Right renal cortex interstitium (tissue), 3 donors: ENCODE data around the gene COL6A1. TPM values are rescaled to one million over a fixed set of nuclear protein-coding genes. Genes with fewer than 3 reads are reported as not detected.
"Not testable (repeated sequence)": the region's sequence is repeated elsewhere in the genome, so short reads cannot be mapped to it uniquely, and the experiment has no call there.

Experiments
- DNase-seq, 3 donors: peaks; one replicate each; pipeline ENCODE4 v3.0.0-alpha.2; 2013; ENCODE audit warnings: low read depth in 3 of 3, low spot score in 2 of 3
- polyA plus RNA-seq, 3 donors: library from polyadenylated mRNA; unstranded; fragments of 120-200 nt; gene quantifications; one replicate each; pipeline ENCODE4 v1.2.1, GENCODE V29; 2013; ENCODE audit not compliant: insufficient read length in 3 of 3

Gene COL6A1
- polyA plus RNA-seq, 3 donors: 201 to 207 (median 205) TPM

DNA sequence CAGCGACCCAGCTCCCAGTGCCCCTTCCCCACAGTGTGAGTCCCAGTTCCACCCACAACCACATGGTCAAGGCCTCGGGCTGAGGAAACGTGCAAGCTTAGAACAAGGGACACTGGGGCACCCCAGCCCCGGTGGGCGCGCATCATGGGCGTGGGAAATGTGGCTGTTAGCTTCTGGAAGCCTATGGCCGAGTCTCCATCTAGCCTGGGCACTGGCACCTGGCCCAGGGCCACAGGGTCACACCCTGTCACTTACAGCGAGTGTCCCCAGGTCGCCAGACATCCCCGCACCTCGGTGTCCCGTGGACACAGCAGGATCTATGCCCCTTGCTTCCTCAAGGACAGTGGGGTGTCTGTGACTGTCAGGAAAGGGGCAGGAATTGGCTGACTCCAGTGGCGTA is 37.0 kb upstream of the COL6A1 start:
- no peak for DNase-seq

DNA sequence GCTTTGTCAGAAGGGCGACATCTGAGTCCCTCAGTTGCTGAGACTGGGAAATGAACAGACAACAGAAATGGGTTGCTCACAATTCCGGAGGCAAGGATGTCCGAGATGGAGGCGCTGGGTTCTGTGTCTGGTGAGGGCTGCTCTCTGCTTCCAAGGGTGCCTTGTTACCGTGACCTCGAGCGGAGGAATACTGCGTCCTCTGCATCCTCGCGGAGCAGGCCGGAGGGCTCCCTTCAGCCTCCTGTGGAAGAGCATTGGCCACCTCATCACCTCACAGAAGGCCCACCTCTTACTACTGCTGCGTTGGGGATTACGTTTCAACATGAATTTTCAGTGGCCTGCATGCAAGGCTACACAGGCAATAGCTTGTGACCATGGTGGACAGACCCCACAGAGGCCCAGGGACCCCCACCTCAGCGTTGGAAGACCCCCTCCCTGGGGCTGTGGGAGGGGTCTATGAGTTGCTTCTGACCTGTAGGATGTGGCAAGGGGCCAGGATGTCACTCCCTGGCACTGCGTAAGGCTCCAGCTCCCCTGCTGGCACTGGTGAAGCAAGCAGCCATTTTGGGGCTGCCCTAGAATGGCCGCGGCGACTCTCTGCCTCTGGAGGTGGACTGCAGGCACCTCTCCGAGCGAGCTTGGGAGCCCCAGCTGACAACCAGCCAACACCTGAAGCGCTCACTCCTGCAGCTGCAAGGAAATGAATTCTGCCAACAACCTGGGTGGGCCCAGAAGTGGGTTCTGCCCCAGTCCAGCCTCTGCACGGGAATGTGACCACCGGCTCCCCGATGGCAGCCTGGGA is 36.3 kb upstream of the COL6A1 start:
- no peak for DNase-seq

DNA sequence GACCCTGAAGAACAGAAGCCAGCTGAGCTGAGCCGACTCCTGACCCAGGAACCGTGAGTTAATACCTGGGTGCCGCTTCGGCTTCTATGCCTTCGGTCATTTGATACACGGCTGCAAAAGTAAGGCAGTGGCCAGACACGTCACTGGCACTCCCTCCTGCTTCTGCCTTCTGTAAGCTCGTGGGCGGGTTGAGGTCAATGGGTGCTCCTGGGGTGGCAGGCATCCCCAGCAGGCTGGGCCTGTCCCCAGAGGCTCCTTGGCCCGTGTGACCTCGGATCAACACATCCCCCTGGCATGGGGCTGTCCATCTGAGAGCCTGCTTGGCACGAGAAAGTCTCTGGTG is 35.7 kb upstream of the COL6A1 start:
- DNase-seq: no peak

DNA sequence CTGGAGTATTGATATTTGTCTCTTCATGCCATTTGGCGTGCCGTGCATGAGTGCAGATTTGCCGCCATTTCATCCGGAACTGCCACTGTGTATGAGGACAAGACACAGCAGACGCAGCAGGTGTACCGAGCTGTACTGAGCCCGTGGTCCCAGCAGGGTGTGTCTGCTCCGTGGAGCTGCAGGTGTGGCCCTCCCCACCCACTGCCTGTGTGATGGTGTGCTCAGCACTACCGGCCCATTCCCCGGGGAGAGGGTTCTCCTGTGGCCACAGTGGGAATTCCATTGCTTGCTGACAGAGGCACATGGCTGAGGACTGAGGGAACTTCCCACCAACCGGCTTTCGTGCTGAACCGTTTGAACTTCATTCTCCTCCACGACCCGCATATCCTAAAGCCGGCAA is 34.3 kb upstream of the COL6A1 start:
- DNase-seq: no peak

DNA sequence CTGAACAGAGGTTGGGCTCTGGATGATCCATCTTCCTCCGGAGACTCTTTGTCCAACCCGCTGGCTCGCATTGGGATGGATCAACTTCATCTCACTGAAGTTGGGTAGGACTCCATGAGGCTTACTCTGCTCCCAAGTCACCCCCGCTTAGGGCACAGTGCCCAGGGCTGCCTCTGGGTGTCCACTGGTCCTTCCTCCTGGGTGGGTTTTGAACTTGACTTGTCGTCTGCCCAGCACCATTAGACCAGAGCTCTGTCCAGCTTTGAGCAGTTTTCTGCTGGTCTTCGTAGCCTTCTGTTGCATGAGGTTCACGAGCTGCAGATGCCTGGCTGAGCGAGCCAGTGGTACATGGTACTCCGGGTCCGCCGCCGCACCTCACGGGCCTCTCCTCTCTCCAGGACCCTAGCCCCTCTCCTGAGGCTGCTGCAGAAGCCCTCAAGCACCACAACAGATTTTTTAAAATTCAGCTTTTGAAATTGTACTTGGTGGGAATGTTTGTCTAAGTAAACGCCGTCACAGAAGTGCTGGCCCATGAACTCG is 33.8 kb upstream of the COL6A1 start:
- no peak for DNase-seq

DNA sequence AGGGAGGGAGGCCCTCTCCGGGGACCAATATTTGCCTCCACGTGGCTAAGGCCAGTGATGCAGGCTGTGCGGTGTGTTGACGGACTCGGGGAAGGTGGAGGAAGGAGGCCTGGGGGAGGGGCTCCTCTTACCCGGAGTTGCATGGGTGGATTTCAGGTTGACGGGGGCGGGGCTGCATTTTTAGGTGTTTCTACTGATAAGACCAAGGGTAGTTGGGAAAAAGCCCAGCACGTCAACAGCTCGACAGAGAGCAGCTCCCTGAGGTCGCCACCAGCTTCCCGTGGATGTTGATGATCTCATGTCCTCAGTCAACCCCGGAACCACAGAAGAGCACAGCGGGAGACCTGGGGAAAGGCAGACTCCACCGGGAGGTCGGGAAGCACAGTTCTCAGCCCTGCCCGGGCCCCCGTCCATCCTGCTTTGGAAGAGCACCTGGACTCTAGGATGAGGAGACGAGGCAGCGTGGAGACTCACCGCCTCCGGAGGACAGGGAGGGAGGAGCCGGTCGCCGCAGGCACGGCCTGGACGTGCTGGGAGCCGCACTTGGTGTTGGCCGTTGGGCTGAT is 32.9 kb upstream of the COL6A1 start:
- DNase-seq: no peak

DNA sequence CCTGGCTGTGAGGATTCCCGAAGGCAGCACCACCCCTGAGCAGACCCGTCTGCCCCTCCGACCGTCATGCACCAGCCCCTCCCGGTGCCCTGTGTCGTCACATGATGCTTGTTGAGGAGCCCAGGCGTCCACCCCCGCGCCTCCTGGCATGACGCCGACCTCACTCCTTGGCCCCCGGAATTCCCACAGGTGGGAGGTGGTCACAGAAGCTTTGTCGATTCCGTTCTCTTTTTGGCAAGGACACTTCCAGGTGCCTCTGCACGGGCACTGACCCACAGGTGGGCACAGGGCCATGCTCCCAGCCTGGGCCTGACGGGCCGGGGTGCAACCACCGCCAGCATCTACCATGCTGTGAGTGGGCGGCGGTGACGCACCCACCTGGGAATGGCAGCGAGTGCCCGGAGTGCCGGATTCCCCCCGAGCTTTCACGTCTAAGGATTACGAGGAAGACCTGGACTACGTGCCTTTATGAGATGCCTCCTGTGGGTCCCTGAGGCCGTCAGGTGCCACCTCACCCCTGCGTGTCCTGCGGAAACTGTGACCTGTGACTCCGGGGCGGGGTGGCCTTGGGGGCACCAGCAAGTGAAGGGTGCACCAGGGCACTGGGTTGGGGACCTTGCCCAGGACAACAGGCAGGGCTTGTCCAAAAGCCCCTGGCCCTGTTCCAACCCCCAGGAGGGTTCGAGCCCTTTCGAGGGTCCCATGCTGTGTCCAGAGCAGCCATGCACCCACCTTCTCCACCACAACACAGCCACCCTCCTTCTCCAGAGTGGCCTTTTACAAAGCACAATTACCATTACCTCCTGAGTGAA is 31.4 kb upstream of the COL6A1 start:
- no peak for DNase-seq

DNA sequence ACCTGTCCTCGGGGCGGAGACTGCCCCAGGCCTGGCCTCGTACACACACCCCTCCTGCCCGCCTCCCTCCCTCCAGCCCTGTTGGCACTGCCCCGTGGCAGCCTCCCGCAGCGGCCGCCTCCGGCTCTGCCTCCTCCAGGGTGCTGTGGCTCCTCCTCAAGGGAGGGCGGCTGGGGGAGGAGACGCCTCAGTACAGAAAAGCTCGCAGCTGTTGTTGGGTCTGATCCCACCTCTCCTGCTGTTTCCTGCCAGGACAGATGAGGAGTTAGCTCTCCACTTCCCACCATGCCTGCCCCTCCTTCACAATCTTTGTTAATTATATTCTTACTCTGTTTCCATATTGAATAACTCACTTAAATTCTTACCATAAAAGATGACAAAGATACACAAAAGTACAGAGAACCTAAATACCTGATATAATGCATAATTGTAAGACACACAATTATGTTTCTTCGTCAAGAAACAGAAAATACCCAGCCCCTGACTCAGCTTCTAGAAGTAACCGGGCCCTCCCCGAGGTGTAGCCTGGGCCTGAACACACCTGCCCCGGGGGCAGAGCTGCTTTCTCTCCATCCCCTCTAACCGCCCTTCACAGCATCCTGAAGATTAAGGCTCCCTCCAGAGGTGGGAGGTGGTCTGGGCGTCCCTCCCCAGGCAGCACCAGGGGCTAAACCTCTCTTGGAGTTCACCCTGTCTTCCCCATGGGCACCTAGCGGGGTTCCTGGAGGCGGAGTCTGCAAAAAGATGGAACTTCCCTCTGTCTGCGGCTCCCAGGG is 30.6 kb upstream of the COL6A1 start:
- no peak for DNase-seq

DNA sequence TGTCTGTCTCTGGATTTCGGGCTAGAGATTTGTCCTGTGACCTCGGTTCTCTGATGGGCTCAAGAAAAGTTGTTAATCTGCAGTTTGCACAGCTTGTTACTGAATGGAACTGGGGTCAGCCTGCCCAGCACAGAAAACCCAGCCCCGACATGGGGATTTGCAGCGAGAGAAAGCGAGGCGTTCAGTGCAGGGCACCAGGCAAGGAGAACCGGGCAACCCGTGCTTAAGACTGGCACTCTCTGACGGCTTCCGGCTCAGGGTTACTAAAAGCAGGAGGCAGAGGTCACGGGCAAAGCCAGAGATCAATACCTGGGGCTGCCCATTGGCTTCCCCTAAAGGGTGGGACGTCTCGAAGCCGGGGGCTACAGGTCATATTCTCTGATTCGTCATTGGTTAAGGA is 29.9 kb upstream of the COL6A1 start:
- DNase-seq: no peak

DNA sequence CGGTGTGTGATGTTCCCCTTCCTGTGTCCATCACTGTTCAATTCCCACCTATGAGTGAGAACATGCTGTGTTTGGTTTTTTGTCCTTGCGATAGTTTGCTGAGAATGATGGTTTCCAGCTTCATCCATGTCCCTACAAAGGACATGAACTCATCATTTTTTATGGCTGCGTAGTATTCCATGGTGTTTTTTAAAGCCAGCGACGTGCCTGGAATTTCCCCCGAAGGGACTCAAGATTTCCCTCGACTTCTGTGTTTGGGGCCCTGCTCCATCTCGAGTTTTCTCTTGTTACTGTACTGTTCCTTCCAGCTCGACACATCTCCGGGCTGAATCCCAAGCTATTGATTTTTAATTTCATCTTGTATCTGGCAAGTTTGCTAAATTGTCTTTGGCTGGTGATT is 29.0 kb upstream of the COL6A1 start:
- DNase-seq: not testable (repeated sequence)

DNA sequence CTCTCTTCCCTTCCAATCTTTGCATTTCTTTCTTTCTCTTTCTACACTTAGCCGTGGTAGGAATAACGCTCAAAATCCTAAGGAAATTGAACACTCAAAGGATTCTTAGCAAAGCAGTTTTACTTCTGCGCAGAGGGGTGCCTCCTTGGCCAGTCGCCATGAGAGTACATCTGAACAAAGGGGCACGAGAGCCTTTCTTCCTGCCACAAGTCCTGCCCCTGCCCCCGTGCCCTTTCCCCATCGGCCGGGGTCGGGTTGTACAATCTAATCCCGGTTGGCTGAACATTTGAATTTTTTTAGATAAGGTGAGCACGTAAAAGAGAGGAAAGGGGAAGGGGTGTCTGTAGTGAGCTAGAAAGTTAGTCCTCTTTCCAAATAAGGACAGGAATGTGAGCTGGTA is 28.6 kb upstream of the COL6A1 start:
- no peak for DNase-seq

DNA sequence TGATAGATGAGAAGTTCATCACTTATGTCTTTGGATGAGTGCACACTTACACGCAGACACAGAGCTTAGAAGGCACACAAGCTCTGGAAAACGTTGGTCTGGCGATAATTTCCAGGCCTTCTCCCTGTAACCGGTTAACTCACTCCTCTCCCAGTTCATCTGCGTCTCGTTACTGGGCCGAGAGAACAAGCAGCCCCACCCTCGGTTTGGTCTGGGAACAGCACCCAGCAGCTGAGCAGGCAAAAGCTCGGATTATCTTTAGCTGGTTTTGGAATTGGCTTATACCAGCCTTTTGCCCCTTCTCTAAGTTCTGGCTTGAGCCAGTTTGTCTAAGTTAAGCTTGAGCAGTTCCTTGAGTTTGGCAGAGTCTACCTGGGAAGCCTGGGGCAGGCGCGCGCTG is 27.3 kb upstream of the COL6A1 start:
- DNase-seq: no peak

DNA sequence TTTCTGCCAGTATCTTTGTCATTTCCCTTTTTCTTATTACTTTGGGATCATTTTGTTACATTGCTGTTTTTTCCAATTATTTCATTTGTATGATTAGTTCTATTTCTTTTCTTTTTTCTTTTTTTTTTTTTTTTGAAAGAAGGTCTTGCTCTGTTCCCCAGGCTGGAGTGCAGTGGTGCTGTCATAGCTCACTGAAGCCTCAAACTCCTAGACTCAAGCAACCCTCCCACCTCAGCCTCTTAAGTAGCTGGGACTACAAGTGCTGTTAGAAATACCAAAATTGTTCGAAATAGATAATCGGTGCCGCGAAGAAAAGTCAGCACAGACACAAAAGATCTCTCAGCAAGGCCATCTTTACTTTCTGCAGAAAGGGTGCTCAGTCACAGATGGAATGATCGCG is 26.6 kb upstream of the COL6A1 start:
- DNase-seq: no peak

DNA sequence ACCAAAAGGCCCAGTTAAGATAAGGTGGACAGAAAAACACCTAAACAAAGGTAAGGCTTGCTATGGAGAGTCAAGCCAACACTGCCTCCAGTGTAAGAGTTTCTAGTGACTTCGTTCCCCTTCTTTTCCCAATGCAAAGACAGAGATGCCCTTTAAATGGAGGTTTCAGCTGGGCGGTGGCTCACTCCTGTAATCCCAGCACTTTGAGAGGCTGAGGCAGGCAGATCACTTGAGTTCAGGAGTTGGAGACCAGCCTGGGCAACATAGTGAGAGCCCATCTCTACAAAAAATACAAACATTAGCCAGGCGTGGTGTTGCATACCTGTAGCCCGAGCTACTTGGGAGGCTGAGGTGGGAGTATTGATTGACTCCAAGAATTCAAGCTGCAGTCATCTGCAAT is 24.0 kb upstream of the COL6A1 start:
- no peak for DNase-seq

DNA sequence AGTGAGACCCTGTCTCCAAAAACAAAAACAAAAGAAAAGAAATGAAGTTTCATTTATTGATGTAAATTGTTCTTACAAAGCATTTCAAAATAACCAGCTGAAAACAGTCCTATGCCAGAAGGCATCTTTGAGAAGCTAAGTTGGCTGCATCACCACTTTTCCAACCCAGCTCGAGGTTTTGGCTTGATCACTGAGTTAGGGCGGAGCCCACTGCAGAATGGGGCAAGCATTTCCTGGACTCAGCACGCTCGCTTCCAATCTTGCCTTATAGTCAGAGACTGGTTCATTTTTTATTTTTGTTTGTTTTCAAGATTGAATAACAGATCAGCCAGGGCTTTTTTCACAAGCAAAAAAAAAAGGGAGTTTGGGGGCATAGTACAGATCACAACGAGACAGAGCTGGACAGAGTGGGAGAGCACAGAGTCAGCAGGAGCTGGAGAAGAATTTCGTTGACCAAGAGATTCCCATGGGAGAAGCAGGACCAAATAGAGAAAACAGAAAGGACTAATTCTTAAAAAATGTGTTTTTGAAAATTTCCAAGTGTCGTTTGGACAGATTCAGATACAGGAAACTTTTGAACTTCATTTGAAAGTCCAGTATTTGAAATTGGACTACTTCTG is 23.5 kb upstream of the COL6A1 start:
- DNase-seq: no peak

DNA sequence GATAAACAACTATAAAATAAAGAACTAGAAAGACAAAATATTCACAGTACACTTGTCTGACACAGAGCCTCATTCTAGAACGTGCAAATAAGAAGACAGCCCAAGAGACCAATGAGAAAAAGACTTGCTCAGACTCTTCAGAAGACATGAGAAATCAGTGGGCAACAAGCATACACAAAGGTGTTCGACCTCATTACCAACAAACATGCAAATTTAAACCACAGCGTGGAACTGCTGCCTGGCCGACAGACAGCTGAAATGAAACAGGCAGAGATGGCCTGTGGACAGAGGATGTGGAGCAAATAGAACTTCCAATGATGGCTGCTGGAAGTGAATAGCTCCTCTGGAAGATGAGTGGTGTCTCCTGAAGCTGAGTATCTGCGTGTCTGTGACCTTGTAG is 22.4 kb upstream of the COL6A1 start:
- DNase-seq: no peak

DNA sequence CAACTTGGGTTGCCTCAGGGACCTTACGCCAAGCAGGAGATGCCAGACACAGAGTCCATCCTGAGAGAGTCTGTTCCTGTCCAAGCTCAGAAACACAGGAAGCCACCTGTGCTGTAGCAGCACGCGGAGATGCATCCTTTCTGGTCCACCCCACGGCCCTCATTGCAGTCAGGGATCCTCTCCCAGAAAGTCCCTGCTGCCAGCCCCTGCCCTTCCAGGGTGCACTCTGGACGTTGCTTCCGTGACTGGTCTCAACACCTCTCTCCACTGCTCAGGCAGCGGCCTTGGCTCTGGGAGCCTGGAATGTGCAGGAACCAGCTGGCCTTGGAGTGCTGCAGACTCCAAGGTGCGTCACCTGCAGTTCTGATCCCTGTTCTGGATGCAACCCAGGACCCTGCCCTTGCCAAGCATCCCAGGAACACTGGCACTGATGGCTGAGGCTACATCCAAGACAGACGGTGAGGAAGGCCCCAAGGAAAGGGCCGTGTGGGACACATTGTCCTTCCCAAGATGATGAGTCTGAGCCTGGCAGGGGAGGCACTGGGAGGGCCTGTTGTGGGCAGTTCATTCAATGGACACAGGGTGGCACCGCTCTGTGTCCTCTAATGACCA is 21.7 kb upstream of the COL6A1 start:
- DNase-seq: no peak

DNA sequence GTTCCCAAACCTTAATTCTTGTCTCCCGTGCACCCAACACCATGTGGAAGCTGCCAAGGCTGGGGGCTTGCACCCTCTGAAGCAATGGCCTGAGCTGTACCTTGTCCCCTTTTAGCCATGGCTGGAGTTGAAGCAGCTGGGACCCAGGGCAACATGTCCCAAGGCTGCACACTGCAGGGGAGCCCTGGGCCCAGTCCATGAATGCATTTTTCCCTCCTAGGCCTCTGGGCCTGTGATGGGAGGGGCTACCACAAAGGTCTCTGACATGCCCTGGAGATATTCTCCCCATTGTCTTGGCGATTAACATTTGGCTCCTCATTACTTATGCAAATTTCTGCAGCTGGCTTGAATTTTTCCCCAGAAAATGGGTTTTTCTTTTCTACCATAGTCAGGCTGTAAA is 20.2 kb upstream of the COL6A1 start:
- DNase-seq: not testable (repeated sequence)

DNA sequence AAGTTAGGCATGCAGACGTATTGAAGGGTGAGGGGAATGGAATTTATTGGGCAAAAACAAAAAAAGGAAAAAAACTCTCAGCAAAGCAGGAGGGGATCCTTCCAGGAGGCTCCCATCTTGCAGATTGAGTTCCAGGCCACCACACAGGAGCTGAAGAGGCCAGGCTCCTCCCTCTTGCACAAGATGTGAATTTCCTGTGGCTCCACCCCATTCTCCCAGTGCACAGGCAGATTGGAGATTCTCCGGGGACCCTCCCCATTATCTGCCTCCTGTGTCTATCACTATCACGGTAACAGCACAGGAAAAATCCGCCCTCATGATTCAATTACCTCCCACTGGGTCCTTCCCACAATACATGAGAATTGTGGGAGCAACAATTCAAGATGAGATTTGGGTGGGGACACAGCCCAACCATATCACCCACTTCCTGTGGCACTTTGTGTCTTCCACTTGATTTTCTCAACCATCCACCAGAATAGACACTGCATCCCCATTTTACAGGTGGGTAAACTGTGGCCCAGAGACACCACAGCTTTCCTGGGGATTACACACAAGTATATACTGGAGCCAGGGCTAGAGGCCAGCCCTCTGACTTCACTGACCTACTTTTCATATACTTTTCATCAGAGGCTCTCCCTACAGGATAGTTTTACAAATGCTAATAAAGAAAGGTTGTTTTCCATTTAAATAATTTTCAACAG is 18.9 kb upstream of the COL6A1 start:
- DNase-seq: no peak

DNA sequence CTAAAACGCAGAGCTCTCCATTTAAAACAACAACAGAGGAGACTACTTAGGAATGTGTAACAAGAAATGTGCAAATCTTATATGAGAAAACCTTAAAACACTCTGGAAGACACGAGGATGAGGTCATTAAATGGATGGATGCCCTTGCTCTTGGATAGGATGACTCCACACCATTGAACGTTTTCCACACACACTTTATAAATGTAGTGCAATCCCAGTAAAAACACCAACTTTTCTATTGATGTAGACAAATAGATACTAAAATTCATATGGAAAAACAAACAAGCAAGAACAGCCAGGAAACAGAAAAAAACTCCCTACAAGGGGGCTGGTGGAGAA is 18.4 kb upstream of the COL6A1 start:
- DNase-seq: no peak
